Stomach smooth muscle (tissue), 2 donors: Measurements from ENCODE around the gene SLC29A2.

Experiments
- H3K27ac ChIP-seq: one replicate; pipeline ENCODE4 v1.7.0; 2013; ENCODE audit warnings: mild to moderate bottlenecking, low read length, inconsistent platforms
- H3K27me3 ChIP-seq, 2 donors: one replicate each; pipeline ENCODE4 v1.7.0; 2013; ENCODE audit warnings: low read length in 2 of 2; ENCODE audit not compliant: insufficient read depth in 2 of 2, control insufficient read depth in 1 of 2
- H3K36me3 ChIP-seq, 2 donors: one replicate each; pipeline ENCODE4 v1.7.0; 2013; ENCODE audit warnings: low read length in 2 of 2; ENCODE audit not compliant: control insufficient read depth in 2 of 2, insufficient read depth in 2 of 2
- H3K4me1 ChIP-seq: one replicate; pipeline ENCODE4 v1.7.0; 2013; ENCODE audit warnings: low read length; ENCODE audit not compliant: control insufficient read depth, insufficient read depth
- H3K4me3 ChIP-seq, 2 donors: one replicate each; pipeline ENCODE4 v1.7.0; 2013; ENCODE audit warnings: low read length in 2 of 2
- H3K9ac ChIP-seq, 2 donors: one replicate each; pipeline ENCODE4 v1.7.0; 2013; ENCODE audit warnings: low read length in 2 of 2, mild to moderate bottlenecking in 1 of 2
- H3K9me3 ChIP-seq, 2 donors: one replicate each; pipeline ENCODE4 v1.7.0; 2013; ENCODE audit warnings: low read length in 2 of 2; ENCODE audit not compliant: control insufficient read depth in 2 of 2
- donor health status: healthy.
- donor health status: Pancreatic carcinoma.

SLC29A2 gene

GRCh38 chr11:66315498-66315885, 56.1 kb downstream of the SLC29A2 start:
- H3K9ac ChIP-seq: peak overlapping the region; percentile 57 to 72
- no peaks in the 10 kb centered on the region for H3K27me3 ChIP-seq
- H3K36me3 ChIP-seq: no peaks in the 10 kb centered on the region
- H3K4me1 ChIP-seq: peaks cover 61% of the 10 kb centered on the region
- no peaks in the 10 kb centered on the region for H3K9me3 ChIP-seq
- no peak overlapping the region for H3K27ac ChIP-seq
- peak overlapping the region; percentile 65 to 78 for H3K4me3 ChIP-seq

GRCh38 chr11:66314561-66315497, 56.7 kb downstream of the SLC29A2 start:
- Histone ChIP-seq H3K4me1 (peaks cover 61% of the 10 kb centered on the region), H3K9ac (peak overlapping the region; percentile 9 to 42), H3K27ac (peak overlapping the region; percentile 91), H3K36me3 (no peaks in the 10 kb centered on the region), H3K9me3 (no peaks in the 10 kb centered on the region), H3K4me3 (peak overlapping the region; percentile 25 to 78), H3K27me3 (no peaks in the 10 kb centered on the region)

DNA sequence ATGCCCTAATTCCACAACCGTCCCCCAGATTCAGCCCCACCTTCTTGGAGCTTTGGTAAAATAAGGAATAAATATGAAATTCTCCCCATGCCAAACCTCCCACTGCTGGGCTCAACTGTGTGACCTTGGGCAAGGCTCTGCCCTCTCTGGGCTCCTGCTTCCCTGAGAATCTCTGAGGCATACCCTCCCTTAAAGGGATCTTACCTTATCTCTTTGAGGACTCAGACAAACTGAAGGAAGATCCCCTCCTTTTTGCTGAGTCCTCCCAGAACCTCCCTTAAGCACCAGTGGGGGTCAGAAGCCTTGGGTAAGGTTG, 57.4 kb downstream of the SLC29A2 start:
- Histone ChIP-seq H3K4me3 (peak overlapping the region; percentile 57 to 78), H3K4me1 (peaks cover 61% of the 10 kb centered on the region)

DNA sequence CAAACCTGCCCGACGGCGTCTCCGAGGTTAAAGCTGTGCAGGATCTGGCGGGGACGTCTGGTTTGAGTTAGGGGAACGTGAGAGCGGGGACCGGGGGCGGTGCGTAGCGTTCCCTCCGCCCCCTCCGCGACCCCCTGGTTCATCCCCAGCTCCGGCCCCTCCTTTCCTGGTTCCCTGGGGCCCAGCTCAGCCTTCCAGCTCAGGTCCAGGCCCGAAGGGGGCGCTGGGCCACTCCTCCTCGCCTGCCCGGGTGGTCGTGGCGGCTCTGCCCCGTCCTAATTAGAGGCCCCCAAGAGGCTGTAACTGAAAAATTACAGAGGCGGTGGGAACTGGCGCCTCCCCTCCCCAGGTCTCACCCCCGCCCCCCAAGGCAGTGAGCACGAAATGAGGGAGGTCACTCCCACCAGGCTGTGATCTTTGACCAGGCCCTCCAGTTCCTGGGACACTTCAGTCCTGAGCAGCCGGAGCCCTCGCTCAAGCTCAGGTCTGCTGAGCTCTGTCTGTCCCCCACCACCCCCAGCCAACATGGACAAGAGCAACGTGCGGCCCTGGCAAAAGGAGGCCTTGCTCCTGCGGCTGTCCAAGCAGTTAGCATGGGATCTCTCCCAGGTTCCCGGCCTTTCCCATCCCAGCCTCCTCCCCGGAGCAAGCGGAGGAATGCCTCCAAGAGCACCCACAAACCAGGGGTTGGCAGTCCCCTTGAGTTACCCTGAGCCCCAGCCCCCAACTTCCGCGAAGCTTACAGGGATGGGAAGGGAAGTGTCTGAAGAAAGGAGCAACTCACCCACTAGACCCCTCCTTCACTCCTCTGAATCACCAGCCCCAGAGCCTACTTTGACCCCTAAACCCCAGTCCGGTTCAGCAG, 58.0 kb downstream of the SLC29A2 start:
- H3K27me3 ChIP-seq: no peaks in the 10 kb centered on the region
- H3K36me3 ChIP-seq: no peaks in the 10 kb centered on the region
- H3K9ac ChIP-seq: peak overlapping the region; percentile 42 to 65
- no peaks in the 10 kb centered on the region for H3K9me3 ChIP-seq
- H3K4me3 ChIP-seq: peak overlapping the region; percentile 57 to 78
- H3K4me1 ChIP-seq: peaks cover 56% of the 10 kb centered on the region
- peak overlapping the region; percentile 91 for H3K27ac ChIP-seq

More for the DNA sequence above, 57.4 kb downstream of the SLC29A2 start:
- Histone ChIP-seq H3K27me3 (no peaks in the 10 kb centered on the region), H3K9ac (peak overlapping the region; percentile 42 to 65), H3K27ac (peak overlapping the region; percentile 91), H3K9me3 (no peaks in the 10 kb centered on the region), H3K36me3 (no peaks in the 10 kb centered on the region)

DNA sequence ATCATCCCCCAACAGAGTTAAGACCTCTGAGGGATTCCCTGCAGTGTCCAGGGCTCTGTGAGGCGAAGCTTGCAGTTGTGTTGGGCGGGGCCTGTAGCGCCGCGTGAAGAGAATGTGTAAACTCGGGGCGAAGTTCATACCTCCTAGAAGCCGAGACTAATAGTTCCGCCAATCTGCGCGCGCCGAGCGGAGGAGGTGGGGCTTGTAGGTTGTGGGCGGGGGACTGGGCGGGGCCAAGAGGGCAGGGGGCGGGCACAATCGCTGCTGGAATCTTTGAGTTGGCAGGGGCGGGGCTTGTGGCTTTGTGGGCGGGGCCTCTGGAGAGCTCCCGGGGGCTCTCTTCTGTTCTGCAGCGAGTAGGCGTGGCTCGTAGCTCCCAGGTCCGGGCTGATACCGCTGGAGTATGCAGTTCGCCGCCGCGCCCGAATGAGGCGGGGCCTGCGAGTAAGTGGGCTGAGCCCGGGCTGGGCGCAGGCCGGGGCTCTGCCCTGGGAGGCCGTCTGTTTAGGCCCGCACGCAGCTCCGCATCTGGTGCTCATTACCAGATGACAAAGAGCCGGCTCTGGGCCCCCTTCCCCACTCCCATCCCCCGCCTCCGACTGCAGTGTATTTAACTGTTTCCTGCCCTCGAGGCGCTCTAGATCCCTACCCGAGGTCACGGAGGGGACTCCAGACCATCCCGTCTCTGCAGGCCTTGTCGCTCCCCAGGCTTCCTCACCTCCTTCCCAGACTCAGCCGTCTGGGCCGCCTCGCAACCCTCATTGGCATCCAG, 58.8 kb downstream of the SLC29A2 start:
- peak overlapping the region; percentile 51 to 65 for H3K9ac ChIP-seq
- H3K27ac ChIP-seq: peak overlapping the region; percentile 91
- peak overlapping the region; percentile 83 to 86 for H3K4me3 ChIP-seq
- H3K36me3 ChIP-seq: no peaks in the 10 kb centered on the region
- peaks cover 49% of the 10 kb centered on the region for H3K4me1 ChIP-seq
- no peaks in the 10 kb centered on the region for H3K27me3 ChIP-seq
- no peaks in the 10 kb centered on the region for H3K9me3 ChIP-seq
